HG03135 (cell line): ENCODE measurements around the gene COL18A1.
"Not testable (repeated sequence)": the region's sequence is repeated elsewhere in the genome, so short reads cannot be mapped to it uniquely, and the experiment has no call there.

ENCODE experiments used
- ATAC-seq: cut with Tn5 transposase; IDR thresholded peaks from one replicate; pipeline ENCODE4 v1.9.1; 2021; ENCODE audit warnings: mild to moderate bottlenecking, moderate library complexity; ENCODE audit not compliant: unreplicated experiment

Gene COL18A1

GRCh38 chr21:45513003-45513717 is 108.2 kb downstream of the COL18A1 start:
- no peak for ATAC-seq

GRCh38 chr21:45513741-45514310 is 108.9 kb downstream of the COL18A1 start:
- ATAC-seq, result no peak

GRCh38 chr21:45514311-45515021 is 109.5 kb downstream of the COL18A1 start:
- no peak for ATAC-seq

GRCh38 chr21:45515241-45516061 is 110.5 kb downstream of the COL18A1 start:
- no peak for ATAC-seq

GRCh38 chr21:45516071-45516670 is 111.2 kb downstream of the COL18A1 start:
- ATAC-seq, result no peak

GRCh38 chr21:45516671-45517151 is 111.7 kb downstream of the COL18A1 start:
- ATAC-seq, result no peak

GRCh38 chr21:45517249-45518065 is 112.5 kb downstream of the COL18A1 start:
- ATAC-seq, result no peak

GRCh38 chr21:45518742-45519141 is 113.8 kb downstream of the COL18A1 start:
- ATAC-seq, result no peak

GRCh38 chr21:45519182-45519581 is 114.2 kb downstream of the COL18A1 start:
- ATAC-seq, result no peak

GRCh38 chr21:45521241-45521640 is 116.3 kb downstream of the COL18A1 start:
- ATAC-seq, result no peak

- ATAC-seq, result no peak
Observed at GRCh38 chr21:45522381-45522780, 117.4 kb downstream of the COL18A1 start.

GRCh38 chr21:45522986-45523385 is 118.0 kb downstream of the COL18A1 start:
- ATAC-seq, result no peak

GRCh38 chr21:45523411-45524101 is 118.6 kb downstream of the COL18A1 start:
- no peak for ATAC-seq

GRCh38 chr21:45524756-45525152 is 119.8 kb downstream of the COL18A1 start:
- ATAC-seq, result no peak

- no peak for ATAC-seq
Observed at GRCh38 chr21:45525153-45525909, 120.4 kb downstream of the COL18A1 start.

- ATAC-seq, result no peak
Observed at GRCh38 chr21:45525910-45526306, 120.9 kb downstream of the COL18A1 start.

GRCh38 chr21:45527151-45527999 is 122.4 kb downstream of the COL18A1 start:
- not testable (repeated sequence) for ATAC-seq
